Measurements from ENCODE around the gene DARS2.

The DARS2 gene

DNA sequence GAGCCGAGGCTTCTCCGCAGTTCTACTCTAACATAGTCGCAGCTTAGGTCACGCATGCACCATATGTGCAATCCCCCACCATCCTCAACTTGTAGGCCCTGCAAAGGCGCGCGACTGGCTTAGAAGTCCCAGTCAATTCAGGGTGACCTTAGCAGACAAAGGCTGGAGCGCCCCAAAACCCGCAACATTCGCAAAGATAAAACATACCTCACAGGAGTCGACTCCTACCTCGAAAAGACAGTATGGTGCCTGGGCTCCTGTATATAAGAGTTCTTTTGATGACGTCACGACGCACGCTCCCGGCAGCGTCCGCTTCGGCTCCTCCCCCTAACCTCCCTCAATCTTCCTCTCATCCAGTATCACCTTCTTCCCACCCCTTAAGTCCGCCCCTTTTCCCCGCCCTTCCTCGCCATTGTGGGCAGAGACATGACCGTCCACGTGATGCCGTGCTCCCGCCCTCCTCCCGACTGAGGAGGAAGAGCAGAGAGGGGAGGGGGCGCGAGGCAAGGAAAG, 43.3 kb downstream of the DARS2 start, which contains the start of gene GAS5:
TSS of gene GAS5 (minus strand) at position 237 of the 513 bp plus-strand sequence.
- H3K27ac ChIP-seq (ENCODE audit: low read depth, low read length), result peak within 1 kb of the TSS; percentile 94
- no peaks in the 10 kb centered on the region for H3K27me3 ChIP-seq (ENCODE audit: control insufficient read depth, low read length)
- H3K4me1 ChIP-seq (ENCODE audit: control insufficient read depth, low read length), result peaks cover 69% of the 10 kb centered on the region
- H3K9me2 ChIP-seq (replicated peaks; ENCODE audit: control insufficient read depth, low read length), result no peaks in the 10 kb centered on the region
- H4K20me1 ChIP-seq (ENCODE audit: control insufficient read depth, insufficient read depth, low read depth, low read length), result peaks cover 31% of the 10 kb centered on the region; the same call in 1 of the 2 replicates
- H3K4me2 ChIP-seq (ENCODE audit: low read length), result peak within 1 kb of the TSS; percentile 93
- no peaks in the 10 kb centered on the region for H3K9me3 ChIP-seq (ENCODE audit: control insufficient read depth, insufficient read depth, low read length)
- peaks cover 68% of the 10 kb centered on the region for H3K36me3 ChIP-seq (ENCODE audit: control insufficient read depth, low read length)
- H3K79me2 ChIP-seq (ENCODE audit: control insufficient read depth, low read length), result peaks cover 59% of the 10 kb centered on the region
- no peak for TF ChIP-seq EZH2phosphoT487 (IDR thresholded peaks at IDR 0.05; ENCODE audit: borderline replicate concordance, low read length)
- TF ChIP-seq, protein P1, sequence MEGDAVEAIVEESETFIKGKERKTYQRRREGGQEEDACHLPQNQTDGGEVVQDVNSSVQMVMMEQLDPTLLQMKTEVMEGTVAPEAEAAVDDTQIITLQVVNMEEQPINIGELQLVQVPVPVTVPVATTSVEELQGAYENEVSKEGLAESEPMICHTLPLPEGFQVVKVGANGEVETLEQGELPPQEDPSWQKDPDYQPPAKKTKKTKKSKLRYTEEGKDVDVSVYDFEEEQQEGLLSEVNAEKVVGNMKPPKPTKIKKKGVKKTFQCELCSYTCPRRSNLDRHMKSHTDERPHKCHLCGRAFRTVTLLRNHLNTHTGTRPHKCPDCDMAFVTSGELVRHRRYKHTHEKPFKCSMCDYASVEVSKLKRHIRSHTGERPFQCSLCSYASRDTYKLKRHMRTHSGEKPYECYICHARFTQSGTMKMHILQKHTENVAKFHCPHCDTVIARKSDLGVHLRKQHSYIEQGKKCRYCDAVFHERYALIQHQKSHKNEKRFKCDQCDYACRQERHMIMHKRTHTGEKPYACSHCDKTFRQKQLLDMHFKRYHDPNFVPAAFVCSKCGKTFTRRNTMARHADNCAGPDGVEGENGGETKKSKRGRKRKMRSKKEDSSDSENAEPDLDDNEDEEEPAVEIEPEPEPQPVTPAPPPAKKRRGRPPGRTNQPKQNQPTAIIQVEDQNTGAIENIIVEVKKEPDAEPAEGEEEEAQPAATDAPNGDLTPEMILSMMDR (IDR thresholded peaks at IDR 0.05; ENCODE audit: low read depth, low read length, poor library complexity, severe bottlenecking), result no peak
- peaks cover 55% of the 10 kb centered on the region for H3F3A ChIP-seq (ENCODE audit: control insufficient read depth, insufficient read depth)
- H3K4me3 ChIP-seq (ENCODE audit: low read length), result peak within 1 kb of the TSS; percentile 96

GRCh38 chr1:173868266-173869020, 44.0 kb downstream of the DARS2 start, which contains the start of gene ZBTB37:
Gene ZBTB37, plus strand, starts transcription at chr1:173868380. Its CDS starts 1,846 bp downstream, at chr1:173870226.
- TF ChIP-seq, protein P1 (IDR thresholded peaks at IDR 0.05; ENCODE audit: low read depth, low read length, poor library complexity, severe bottlenecking), result no peak
- TF ChIP-seq EZH2phosphoT487 (IDR thresholded peaks at IDR 0.05; ENCODE audit: borderline replicate concordance, low read length), result no peak
- Histone ChIP-seq H3K4me1 (ENCODE audit: control insufficient read depth, low read length) (peaks cover 62% of the 10 kb centered on the region), H3K79me2 (ENCODE audit: control insufficient read depth, low read length) (peaks cover 59% of the 10 kb centered on the region), H3K9me2 (replicated peaks; ENCODE audit: control insufficient read depth, low read length) (no peaks in the 10 kb centered on the region), H3K4me3 (ENCODE audit: low read length) (peak within 1 kb of the TSS; percentile 96), H3K9me3 (ENCODE audit: control insufficient read depth, insufficient read depth, low read length) (no peaks in the 10 kb centered on the region), H4K20me1 (ENCODE audit: control insufficient read depth, insufficient read depth, low read depth, low read length) (peaks cover 29% of the 10 kb centered on the region; the same call in 1 of the 2 replicates), H3K27ac (ENCODE audit: low read depth, low read length) (peak within 1 kb of the TSS; percentile 94), H3F3A (ENCODE audit: control insufficient read depth, insufficient read depth) (peaks cover 49% of the 10 kb centered on the region), H3K4me2 (ENCODE audit: low read length) (peak within 1 kb of the TSS; percentile 93), H3K36me3 (ENCODE audit: control insufficient read depth, low read length) (peaks cover 64% of the 10 kb centered on the region), H3K27me3 (ENCODE audit: control insufficient read depth, low read length) (no peaks in the 10 kb centered on the region)

DNA sequence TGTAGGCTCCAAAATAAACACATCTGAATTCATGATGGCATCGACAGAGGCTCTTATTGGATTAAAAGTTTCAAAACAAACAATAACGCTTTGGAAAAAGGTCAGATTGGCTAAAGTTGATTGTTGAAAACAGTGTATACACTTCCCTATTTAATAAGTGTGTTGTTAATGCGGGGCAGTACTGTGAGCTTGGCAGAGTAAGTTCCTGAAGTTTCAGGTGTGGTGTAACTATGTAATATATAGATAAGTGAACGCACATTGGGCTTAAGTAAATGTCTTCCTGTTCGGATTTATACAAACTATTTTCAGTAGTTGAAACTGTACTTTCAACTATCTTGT, 44.5 kb downstream of the DARS2 start:
- Histone ChIP-seq H3F3A (ENCODE audit: control insufficient read depth, insufficient read depth) (peaks cover 43% of the 10 kb centered on the region), H3K4me1 (ENCODE audit: control insufficient read depth, low read length) (peaks cover 57% of the 10 kb centered on the region), H3K4me3 (ENCODE audit: low read length) (peak overlapping the region; percentile 96), H3K4me2 (ENCODE audit: low read length) (peak overlapping the region; percentile 93), H3K27ac (ENCODE audit: low read depth, low read length) (peak overlapping the region; percentile 94), H3K9me2 (replicated peaks; ENCODE audit: control insufficient read depth, low read length) (no peaks in the 10 kb centered on the region), H3K79me2 (ENCODE audit: control insufficient read depth, low read length) (peaks cover 59% of the 10 kb centered on the region), H3K9me3 (ENCODE audit: control insufficient read depth, insufficient read depth, low read length) (no peaks in the 10 kb centered on the region), H3K36me3 (ENCODE audit: control insufficient read depth, low read length) (peaks cover 61% of the 10 kb centered on the region), H3K27me3 (ENCODE audit: control insufficient read depth, low read length) (no peaks in the 10 kb centered on the region), H4K20me1 (ENCODE audit: control insufficient read depth, insufficient read depth, low read depth, low read length) (peaks cover 24% of the 10 kb centered on the region; the same call in 1 of the 2 replicates)
- TF ChIP-seq, protein P1 (IDR thresholded peaks at IDR 0.05; ENCODE audit: low read depth, low read length, poor library complexity, severe bottlenecking), result no peak
- no peak for TF ChIP-seq EZH2phosphoT487 (IDR thresholded peaks at IDR 0.05; ENCODE audit: borderline replicate concordance, low read length)

Data from DOHH2 (cell line).